Small intestine (tissue), 7 donors: ENCODE results near the gene SCAP. TPM values are rescaled to one million over a fixed set of nuclear protein-coding genes. Genes with fewer than 3 reads are reported as not detected.

Experiments
- DNase-seq, 2 donors: peaks; one replicate each; pipeline versions ENCODE4 v3.0.0 to v3.0.0-alpha.2; 2013
- FAIRE-seq: peaks from 2 replicates; lab custom pipeline; 2012; peaks lifted over from hg19 to GRCh38; lab: Jason Lieb, UNC
- H3K27ac ChIP-seq, 3 donors: one replicate each; pipeline ENCODE4 v1.5.1; 2013; ENCODE audit warnings: low read length in 2 of 3, mild to moderate bottlenecking in 2 of 3, control low read depth in 1 of 3, inconsistent platforms in 1 of 3, low read depth in 1 of 3, moderate library complexity in 1 of 3
- H3K27me3 ChIP-seq, 3 donors: one replicate each; pipeline ENCODE4 v1.6.1; 2013; ENCODE audit warnings: low read length in 3 of 3, inconsistent platforms in 1 of 3; ENCODE audit not compliant: control insufficient read depth in 3 of 3, insufficient read depth in 3 of 3
- H3K36me3 ChIP-seq, 3 donors: one replicate each; pipeline ENCODE4 v1.6.1; 2013; ENCODE audit warnings: low read length in 3 of 3, inconsistent platforms in 1 of 3, low read depth in 1 of 3, mild to moderate bottlenecking in 1 of 3, moderate library complexity in 1 of 3; ENCODE audit not compliant: control insufficient read depth in 3 of 3, insufficient read depth in 2 of 3
- H3K4me1 ChIP-seq, 3 donors: one replicate each; pipeline ENCODE4 v1.6.1; 2013; ENCODE audit warnings: low read length in 2 of 3, inconsistent platforms in 1 of 3, low read depth in 1 of 3, mild to moderate bottlenecking in 1 of 3, moderate library complexity in 1 of 3; ENCODE audit not compliant: control insufficient read depth in 3 of 3, insufficient read depth in 2 of 3
- H3K4me3 ChIP-seq, 3 donors: one replicate each; pipeline ENCODE4 v1.5.1; 2013; ENCODE audit warnings: low read length in 3 of 3, control low read depth in 1 of 3, inconsistent platforms in 1 of 3, low read depth in 1 of 3, mild to moderate bottlenecking in 1 of 3, moderate library complexity in 1 of 3
- H3K9me3 ChIP-seq, 2 donors: one replicate each; pipeline ENCODE4 v1.6.1; 2013; ENCODE audit warnings: low read depth in 1 of 2, low read length in 1 of 2; ENCODE audit not compliant: control insufficient read depth in 2 of 2, insufficient read depth in 1 of 2
- WGBS, 3 donors: extraction: QIAGEN DNeasy Blood & Tissue Kit; methylation state at CpG; one replicate each; pipeline ENCODE4 v1.1.7; 2013; 5-methylcytosine and 5-hydroxymethylcytosine counted together
- polyA plus RNA-seq, 4 donors: library from polyadenylated mRNA; stranded (reverse) in 3 of 4; unstranded in 1 of 4; fragments of 200-250 nt in 3 of 4; fragments of 120-200 nt in 1 of 4; gene quantifications; one replicate each; pipeline versions ENCODE4 v1.2.1 to v1.2.3, GENCODE V29; 2013
- donor health status: healthy with polysubstance abuse.
- donor health status: control.
- donor health status: control.
- donor health status: Bipolar disorder and iron deficiency.
- donor health status: healthy.

Gene SCAP
- polyA plus RNA-seq, 4 donors = 43.8 to 71.7 (median 55.6) TPM

DNA sequence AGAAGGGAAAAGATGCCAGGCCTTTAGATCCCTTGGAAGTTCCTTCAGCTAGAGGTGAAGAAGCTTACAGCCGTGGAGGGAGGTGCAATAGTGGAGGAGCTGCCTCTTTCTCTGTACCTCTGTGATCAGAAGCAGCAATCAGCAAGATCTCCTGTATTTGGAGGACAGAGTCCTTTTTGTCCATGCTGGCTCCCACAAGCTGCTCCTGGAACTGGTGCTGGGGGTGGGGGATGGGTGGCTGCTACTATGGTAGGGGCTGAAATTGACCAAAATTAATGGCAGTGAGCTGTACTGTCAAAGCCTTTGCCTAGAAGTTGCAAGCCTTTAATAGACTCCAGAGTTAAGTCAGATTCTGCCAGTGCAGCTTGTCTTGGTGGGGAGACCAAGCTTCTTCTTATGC is 76.7 kb downstream of the SCAP start:
- H3K9me3 ChIP-seq = no peaks in the 10 kb centered on the region
- DNase-seq (no peak), FAIRE-seq (no peak)
- WGBS, 3 donors = 91 to 95% (median 91%) methylated on average over 1 of the region's 1 CpG
- no peak overlapping the region for H3K4me3 ChIP-seq
- peaks cover 7 to 69% (median 8%) of the 10 kb centered on the region in 3 donors for H3K36me3 ChIP-seq
- peaks cover 0 to 2% (median 0%) of the 10 kb centered on the region in 3 donors for H3K4me1 ChIP-seq
- H3K27ac ChIP-seq = no peak overlapping the region
- no peaks in the 10 kb centered on the region for H3K27me3 ChIP-seq

DNA sequence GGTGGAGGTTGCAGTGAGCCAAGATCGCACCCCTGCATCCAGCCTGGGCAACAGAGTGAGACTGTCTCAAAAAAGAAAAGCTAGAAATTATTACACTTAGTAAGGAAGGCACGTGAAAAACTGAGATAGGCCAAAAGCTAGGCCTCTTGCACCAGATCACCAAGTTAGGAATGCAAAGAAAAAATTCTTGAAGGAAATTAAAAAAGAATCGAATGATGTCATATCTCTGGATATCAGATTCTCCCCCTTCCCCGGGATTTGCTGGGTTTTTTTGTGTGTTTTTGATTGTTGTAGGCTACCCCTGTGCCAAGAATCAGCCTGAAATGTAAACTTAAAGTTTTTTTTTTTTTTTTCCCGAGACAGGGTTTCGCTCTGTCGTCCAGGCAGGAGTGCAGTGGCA is 77.5 kb downstream of the SCAP start:
- Histone ChIP-seq H3K4me1 (peaks cover 0 to 3% (median 0%) of the 10 kb centered on the region in 3 donors), H3K27ac (no peak overlapping the region), H3K9me3 (no peaks in the 10 kb centered on the region), H3K27me3 (no peaks in the 10 kb centered on the region), H3K4me3 (no peak overlapping the region), H3K36me3 (peaks cover 3 to 61% (median 8%) of the 10 kb centered on the region in 3 donors)
- no peak for DNase-seq
- WGBS, 3 donors = 70 to 93% (median 88%) methylated on average over 7 of the region's 7 CpGs
- no peak for FAIRE-seq

DNA sequence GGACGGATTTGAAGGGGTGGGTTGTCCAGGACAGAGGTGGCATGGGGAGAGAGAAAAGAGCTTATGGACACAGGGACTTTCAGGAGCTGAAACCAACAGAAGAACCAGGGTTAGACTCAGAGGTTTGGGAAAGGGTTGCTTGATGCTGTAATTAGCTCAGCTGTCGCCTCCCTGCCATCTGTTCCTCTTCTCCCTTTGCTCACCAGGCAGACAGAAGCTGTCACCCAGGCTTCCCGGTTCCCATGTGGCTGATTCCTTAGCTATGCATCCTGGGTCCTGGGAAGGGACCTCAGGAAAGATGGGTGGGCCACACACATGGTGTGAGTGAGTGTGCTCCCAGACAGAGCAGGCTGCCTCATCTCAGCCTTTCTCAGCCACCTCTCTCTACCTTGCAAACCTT is 80.9 kb downstream of the SCAP start:
- Histone ChIP-seq H3K27me3 (no peaks in the 10 kb centered on the region), H3K36me3 (peaks cover 3 to 54% (median 5%) of the 10 kb centered on the region in 3 donors), H3K4me3 (no peak overlapping the region), H3K9me3 (no peaks in the 10 kb centered on the region), H3K4me1 (peaks cover 0 to 3% (median 0%) of the 10 kb centered on the region in 3 donors), H3K27ac (no peak overlapping the region)
- DNase-seq (no peak), FAIRE-seq (no peak)
- 60 to 87% (median 86%) methylated on average over 3 of the region's 3 CpGs for WGBS, 3 donors

DNA sequence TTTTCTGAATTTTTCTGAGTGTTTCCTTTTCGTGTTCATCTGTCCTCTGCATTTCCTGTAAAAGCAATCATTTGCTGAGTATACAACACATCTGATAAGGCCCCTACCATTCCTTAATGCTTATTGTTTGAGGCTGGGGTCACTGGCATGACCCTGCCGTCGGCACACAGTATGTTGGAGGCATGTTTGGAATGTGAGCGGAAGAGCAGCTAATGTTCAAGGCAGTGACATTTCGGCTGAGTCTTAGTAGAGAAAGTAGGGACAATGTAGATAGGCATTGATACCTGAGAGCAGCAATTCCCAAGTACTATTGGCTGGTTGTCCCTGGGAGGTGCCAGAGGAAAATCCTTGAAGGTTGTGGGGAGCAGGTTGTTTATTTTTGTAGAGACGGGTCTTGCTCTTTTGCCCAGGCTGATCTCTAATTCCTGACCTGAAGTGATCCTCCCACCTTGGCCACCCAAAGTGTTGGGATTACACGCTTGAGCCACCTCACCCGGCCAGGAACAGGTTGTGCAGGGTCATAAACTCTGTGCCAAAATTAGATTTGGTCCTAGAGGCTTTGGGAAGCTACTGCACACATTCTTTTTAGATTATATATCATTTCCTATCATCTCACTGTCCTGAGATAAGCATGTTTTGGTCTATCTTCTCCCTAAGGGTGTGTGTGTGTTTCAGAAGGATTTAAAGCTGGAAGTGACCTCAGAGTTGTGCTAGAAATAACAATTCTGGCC is 81.4 kb downstream of the SCAP start:
- Histone ChIP-seq H3K9me3 (no peaks in the 10 kb centered on the region), H3K27me3 (no peaks in the 10 kb centered on the region), H3K4me1 (peaks cover 0 to 3% (median 0%) of the 10 kb centered on the region in 3 donors), H3K36me3 (peaks cover 3 to 49% (median 5%) of the 10 kb centered on the region in 3 donors), H3K4me3 (no peak overlapping the region), H3K27ac (peak overlapping the region in 1 of 3 donors; percentile 8)
- DNase-seq (no peak), FAIRE-seq (no peak)
- 52 to 62% (median 55%) methylated on average over 8 of the region's 8 CpGs for WGBS, 3 donors

DNA sequence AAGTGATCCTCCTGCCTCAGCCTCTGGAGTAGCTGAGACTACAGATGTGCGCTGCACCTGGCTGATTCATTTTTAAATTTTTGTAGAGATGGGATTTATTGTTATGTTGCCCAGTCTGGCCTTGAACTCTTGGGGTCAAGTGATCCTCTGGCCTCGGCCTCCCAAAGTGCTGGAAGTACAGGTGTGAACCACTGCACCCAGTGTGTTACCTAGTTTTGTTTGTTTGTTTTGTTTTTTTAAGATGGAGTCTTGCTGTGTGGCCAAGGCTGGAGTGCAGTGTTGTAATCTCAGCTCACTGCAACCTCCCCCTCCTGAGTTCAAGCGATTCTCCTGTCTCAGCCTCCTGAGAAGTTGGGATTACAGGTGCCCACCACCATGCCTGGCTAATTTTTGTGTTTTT is 82.8 kb downstream of the SCAP start:
- WGBS, 3 donors = 95 to 100% (median 97%) methylated on average over 3 of the region's 3 CpGs
- no peak for DNase-seq
- Histone ChIP-seq H3K9me3 (no peaks in the 10 kb centered on the region), H3K27me3 (no peaks in the 10 kb centered on the region), H3K36me3 (peaks cover 0 to 51% (median 4%) of the 10 kb centered on the region in 3 donors), H3K4me1 (peaks cover 0 to 3% (median 0%) of the 10 kb centered on the region in 3 donors), H3K27ac (no peak overlapping the region), H3K4me3 (no peak overlapping the region)
- FAIRE-seq = no peak

DNA sequence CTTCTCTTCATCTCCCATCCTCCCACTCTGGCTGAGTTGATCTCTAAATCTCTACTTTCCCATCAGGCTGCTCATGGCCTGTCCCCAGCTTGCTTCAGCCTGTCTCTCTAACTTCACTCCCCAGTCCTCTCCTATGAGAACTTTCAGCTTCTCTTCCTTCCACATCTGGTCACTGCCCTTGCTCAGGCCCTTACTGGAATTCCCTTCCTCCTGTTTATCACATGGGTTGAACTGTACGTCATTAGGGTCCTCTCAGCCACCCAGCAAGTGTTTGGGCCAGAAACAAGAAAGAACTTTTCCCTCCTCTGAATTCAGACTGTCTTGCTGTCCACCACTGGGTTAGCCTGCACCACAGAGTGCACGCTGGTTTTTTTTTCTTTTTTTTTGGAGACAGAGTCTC is 89.9 kb downstream of the SCAP start:
- DNase-seq (no peak), FAIRE-seq (no peak)
- Histone ChIP-seq H3K9me3 (no peaks in the 10 kb centered on the region), H3K27ac (peak overlapping the region in 1 of 3 donors; percentile 8), H3K4me3 (no peak overlapping the region), H3K27me3 (no peaks in the 10 kb centered on the region), H3K36me3 (peaks cover 1 to 30% (median 2%) of the 10 kb centered on the region in 3 donors), H3K4me1 (peaks cover 2 to 18% (median 5%) of the 10 kb centered on the region in 3 donors)
- 87 to 96% (median 92%) methylated on average over 2 of the region's 2 CpGs for WGBS, 3 donors

DNA sequence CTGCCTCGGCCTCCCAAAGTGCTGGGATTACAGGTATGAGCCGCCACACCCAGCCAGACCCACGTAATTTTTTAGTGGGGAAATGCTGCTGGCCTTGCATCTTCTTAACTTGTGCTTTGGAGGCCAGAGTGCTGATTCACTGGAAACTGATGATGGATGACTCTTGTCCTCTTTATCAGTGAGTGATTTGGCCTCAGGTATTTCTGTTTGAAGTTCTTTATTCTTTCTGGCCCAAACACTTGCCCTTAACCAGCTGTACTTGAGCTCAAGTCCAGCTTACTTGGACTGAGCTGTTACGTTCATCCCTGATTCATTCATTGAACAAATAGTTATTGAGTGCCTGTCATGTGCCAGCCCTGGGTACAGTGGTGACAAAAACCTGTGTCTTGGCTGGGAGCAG is 90.7 kb downstream of the SCAP start:
- Histone ChIP-seq H3K27me3 (no peaks in the 10 kb centered on the region), H3K4me1 (peaks cover 2 to 20% (median 5%) of the 10 kb centered on the region in 3 donors), H3K36me3 (peaks cover 1 to 27% (median 2%) of the 10 kb centered on the region in 3 donors), H3K9me3 (no peaks in the 10 kb centered on the region), H3K27ac (peak overlapping the region in 1 of 3 donors; percentile 8), H3K4me3 (no peak overlapping the region)
- 66 to 88% (median 73%) methylated on average over 4 of the region's 4 CpGs for WGBS, 3 donors
- peak; percentile 55 to 56 for DNase-seq
- FAIRE-seq = no peak

DNA sequence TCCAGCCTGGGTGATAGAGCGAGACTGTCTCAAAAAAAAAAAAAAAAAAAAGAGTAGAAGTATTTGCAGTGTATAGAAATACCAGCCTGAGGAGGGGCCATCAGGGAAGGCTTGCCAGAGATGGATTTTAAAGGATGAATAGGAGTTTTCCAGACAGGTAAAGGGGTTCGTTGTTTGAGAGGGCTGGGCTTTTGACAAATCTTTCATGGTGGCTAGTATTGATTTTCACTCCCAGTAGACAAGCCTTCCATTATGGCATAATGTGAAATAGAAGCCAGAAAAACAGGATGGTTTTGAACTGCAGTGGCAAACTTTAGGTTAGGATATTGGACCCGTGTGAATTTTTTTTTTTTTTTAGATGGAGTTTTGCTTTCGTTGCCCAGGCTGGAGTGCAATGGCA is 91.3 kb downstream of the SCAP start:
- H3K36me3 ChIP-seq = peaks cover 1 to 27% (median 2%) of the 10 kb centered on the region in 3 donors
- peaks cover 2 to 26% (median 5%) of the 10 kb centered on the region in 3 donors for H3K4me1 ChIP-seq
- no peak overlapping the region for H3K4me3 ChIP-seq
- no peaks in the 10 kb centered on the region for H3K9me3 ChIP-seq
- H3K27ac ChIP-seq = no peak overlapping the region
- H3K27me3 ChIP-seq = no peaks in the 10 kb centered on the region
- FAIRE-seq (no peak), DNase-seq (no peak)
- 78 to 85% (median 84%) methylated on average over 3 to 4 of the region's 4 CpGs for WGBS, 3 donors
